ENCODE data around the gene CA7. TPM values are rescaled to one million over a fixed set of nuclear protein-coding genes. Genes with fewer than 3 reads are reported as not detected.
"Not testable (repeated sequence)": the region's sequence is repeated elsewhere in the genome, so short reads cannot be mapped to it uniquely, and the experiment has no call there.

The CA7 gene
- total RNA-seq, 1 donor = not detected

- no peak overlapping the region for H3K4me3 ChIP-seq (ENCODE audit: low read length)
- H3K27me3 ChIP-seq (ENCODE audit: insufficient read depth, low read length) = no peaks in the 10 kb centered on the region
- no peaks in the 10 kb centered on the region for H3K9me3 ChIP-seq (ENCODE audit: low read depth, low read length)
- no peaks in the 10 kb centered on the region for H3K4me1 ChIP-seq (ENCODE audit: insufficient read depth, low read length)
Observed at GRCh38 chr16:66853261-66854139, 9.3 kb downstream of the CA7 start.

GRCh38 chr16:66856184-66856730, 12.0 kb downstream of the CA7 start:
- H3K9me3 ChIP-seq (ENCODE audit: low read depth, low read length) = no peaks in the 10 kb centered on the region
- no peaks in the 10 kb centered on the region for H3K4me1 ChIP-seq (ENCODE audit: insufficient read depth, low read length)
- H3K4me3 ChIP-seq (ENCODE audit: low read length) = no peak overlapping the region
- no peaks in the 10 kb centered on the region for H3K27me3 ChIP-seq (ENCODE audit: insufficient read depth, low read length)

- Histone ChIP-seq H3K4me3 (ENCODE audit: low read length) (no peak overlapping the region), H3K27me3 (ENCODE audit: insufficient read depth, low read length) (no peaks in the 10 kb centered on the region), H3K9me3 (ENCODE audit: low read depth, low read length) (no peaks in the 10 kb centered on the region), H3K4me1 (ENCODE audit: insufficient read depth, low read length) (no peaks in the 10 kb centered on the region)
Observed at GRCh38 chr16:66856801-66857200, 12.6 kb downstream of the CA7 start.

GRCh38 chr16:66857437-66857836, 13.2 kb downstream of the CA7 start:
- H3K4me1 ChIP-seq (ENCODE audit: insufficient read depth, low read length) = no peaks in the 10 kb centered on the region
- H3K27me3 ChIP-seq (ENCODE audit: insufficient read depth, low read length) = no peaks in the 10 kb centered on the region
- H3K9me3 ChIP-seq (ENCODE audit: low read depth, low read length) = no peaks in the 10 kb centered on the region
- no peak overlapping the region for H3K4me3 ChIP-seq (ENCODE audit: low read length)

GRCh38 chr16:66858740-66859396, 14.7 kb downstream of the CA7 start:
- Histone ChIP-seq H3K4me1 (ENCODE audit: insufficient read depth, low read length) (no peaks in the 10 kb centered on the region), H3K9me3 (ENCODE audit: low read depth, low read length) (no peaks in the 10 kb centered on the region), H3K4me3 (ENCODE audit: low read length) (no peak overlapping the region), H3K27me3 (ENCODE audit: insufficient read depth, low read length) (no peaks in the 10 kb centered on the region)

- H3K9me3 ChIP-seq (ENCODE audit: low read depth, low read length) = no peaks in the 10 kb centered on the region
- no peak overlapping the region for H3K4me3 ChIP-seq (ENCODE audit: low read length)
- no peaks in the 10 kb centered on the region for H3K4me1 ChIP-seq (ENCODE audit: insufficient read depth, low read length)
- no peaks in the 10 kb centered on the region for H3K27me3 ChIP-seq (ENCODE audit: insufficient read depth, low read length)
Observed at GRCh38 chr16:66859397-66860068, 15.3 kb downstream of the CA7 start.

- no peak overlapping the region for H3K4me3 ChIP-seq (ENCODE audit: low read length)
- H3K9me3 ChIP-seq (ENCODE audit: low read depth, low read length) = no peaks in the 10 kb centered on the region
- H3K4me1 ChIP-seq (ENCODE audit: insufficient read depth, low read length) = no peaks in the 10 kb centered on the region
- H3K27me3 ChIP-seq (ENCODE audit: insufficient read depth, low read length) = no peaks in the 10 kb centered on the region
Observed at GRCh38 chr16:66862023-66862520, 17.9 kb downstream of the CA7 start.

- Histone ChIP-seq H3K9me3 (ENCODE audit: low read depth, low read length) (no peaks in the 10 kb centered on the region), H3K4me3 (ENCODE audit: low read length) (no peak overlapping the region), H3K4me1 (ENCODE audit: insufficient read depth, low read length) (no peaks in the 10 kb centered on the region), H3K27me3 (ENCODE audit: insufficient read depth, low read length) (no peaks in the 10 kb centered on the region)
Observed at GRCh38 chr16:66863707-66864106, 19.5 kb downstream of the CA7 start.

GRCh38 chr16:66869424-66869823, 25.2 kb downstream of the CA7 start:
- H3K4me1 ChIP-seq (ENCODE audit: insufficient read depth, low read length) = peaks cover 20% of the 10 kb centered on the region
- H3K9me3 ChIP-seq (ENCODE audit: low read depth, low read length) = no peaks in the 10 kb centered on the region
- no peak overlapping the region for H3K4me3 ChIP-seq (ENCODE audit: low read length)
- H3K27me3 ChIP-seq (ENCODE audit: insufficient read depth, low read length) = no peaks in the 10 kb centered on the region

GRCh38 chr16:66871363-66871762, 27.1 kb downstream of the CA7 start:
- H3K4me1 ChIP-seq (ENCODE audit: insufficient read depth, low read length) = peaks cover 28% of the 10 kb centered on the region
- not testable (repeated sequence) for H3K27me3 ChIP-seq (ENCODE audit: insufficient read depth, low read length); H3K4me3 ChIP-seq (ENCODE audit: low read length); H3K9me3 ChIP-seq (ENCODE audit: low read depth, low read length)

GRCh38 chr16:66871840-66872239, 27.6 kb downstream of the CA7 start:
- Histone ChIP-seq H3K27me3 (ENCODE audit: insufficient read depth, low read length) (peaks cover 4% of the 10 kb centered on the region), H3K4me3 (ENCODE audit: low read length) (no peak overlapping the region), H3K4me1 (ENCODE audit: insufficient read depth, low read length) (peaks cover 28% of the 10 kb centered on the region), H3K9me3 (ENCODE audit: low read depth, low read length) (no peaks in the 10 kb centered on the region)

DNA sequence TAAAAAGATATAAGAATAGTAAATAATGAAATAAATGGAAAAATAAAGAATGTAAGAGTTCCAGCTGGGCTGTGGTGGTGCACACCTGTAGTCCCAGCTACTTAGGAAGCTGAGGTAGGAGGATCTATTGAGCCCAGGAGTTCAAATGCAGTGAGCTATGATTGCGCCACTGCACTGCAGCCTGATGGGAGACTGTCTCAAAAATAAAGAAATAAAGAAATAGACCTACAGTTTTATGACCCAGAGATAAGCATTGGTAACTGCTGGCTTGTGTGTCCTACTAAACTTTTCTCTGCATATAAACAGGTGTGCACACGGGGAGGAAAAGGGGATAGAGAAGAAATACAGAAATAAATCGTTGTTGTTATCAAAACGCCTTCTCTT, 28.3 kb downstream of the CA7 start:
- Histone ChIP-seq H3K4me3 (ENCODE audit: low read length) (no peak overlapping the region), H3K4me1 (ENCODE audit: insufficient read depth, low read length) (peaks cover 28% of the 10 kb centered on the region), H3K27me3 (ENCODE audit: insufficient read depth, low read length) (peaks cover 4% of the 10 kb centered on the region), H3K9me3 (ENCODE audit: low read depth, low read length) (no peaks in the 10 kb centered on the region)

- Histone ChIP-seq H3K4me1 (ENCODE audit: insufficient read depth, low read length) (peaks cover 34% of the 10 kb centered on the region), H3K9me3 (ENCODE audit: low read depth, low read length) (no peaks in the 10 kb centered on the region), H3K27me3 (ENCODE audit: insufficient read depth, low read length) (peaks cover 4% of the 10 kb centered on the region), H3K4me3 (ENCODE audit: low read length) (peak overlapping the region; percentile 1)
Observed at GRCh38 chr16:66872943-66873684, 28.9 kb downstream of the CA7 start.

DNA sequence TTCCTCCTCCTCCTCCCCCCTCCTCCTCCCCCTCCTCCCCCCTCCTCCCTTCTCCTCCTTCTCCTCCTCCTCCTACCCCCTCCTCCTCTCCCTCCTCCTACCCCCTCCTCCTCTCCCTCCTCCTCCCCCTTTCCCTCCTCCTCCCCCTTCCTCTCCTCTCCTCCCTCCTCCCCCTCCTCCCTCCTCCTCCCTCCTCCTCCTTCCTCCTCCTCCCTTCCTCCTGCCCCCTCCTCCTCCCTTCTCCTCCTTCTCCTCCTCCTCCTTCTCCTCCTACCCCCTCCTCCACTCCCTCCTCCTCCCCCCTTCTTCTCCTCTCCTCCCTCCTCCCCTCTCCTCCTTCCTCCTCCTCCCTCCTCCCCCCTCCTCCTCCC, 29.5 kb downstream of the CA7 start:
- Histone ChIP-seq H3K9me3 (ENCODE audit: low read depth, low read length) (no peaks in the 10 kb centered on the region), H3K4me1 (ENCODE audit: insufficient read depth, low read length) (peaks cover 38% of the 10 kb centered on the region), H3K27me3 (ENCODE audit: insufficient read depth, low read length) (peaks cover 4% of the 10 kb centered on the region), H3K4me3 (ENCODE audit: low read length) (no peak overlapping the region)

Data from mononuclear cell (primary cell).